Bronchial epithelial cell (primary cell): Measurements from ENCODE around the gene ADGB. TPM values are rescaled to one million over a fixed set of nuclear protein-coding genes. Genes with fewer than 3 reads are reported as not detected.
"Not testable (repeated sequence)": the region's sequence is repeated elsewhere in the genome, so short reads cannot be mapped to it uniquely, and the experiment has no call there.

Experiments used
- DNase-seq: peaks from one replicate; pipeline ENCODE4 v3.0.0-alpha.2; 2010; ENCODE audit warnings: low read depth
- FAIRE-seq: peaks from 2 replicates; lab custom pipeline; 2011; peaks lifted over from hg19 to GRCh38; lab: Jason Lieb, UNC
- H3K27me3 ChIP-seq: 2 replicates; pipeline ENCODE4 v1.5.1; 2011; ENCODE audit warnings: low read length; ENCODE audit not compliant: control insufficient read depth, insufficient read depth
- H3K36me3 ChIP-seq: 2 replicates; pipeline ENCODE4 v1.5.1; 2011; ENCODE audit warnings: low read length; ENCODE audit not compliant: control insufficient read depth, insufficient read depth
- H3K4me3 ChIP-seq: 2 replicates; pipeline ENCODE4 v1.5.1; 2011; ENCODE audit warnings: mild to moderate bottlenecking, low read depth, low read length, control low read depth
- total RNA-seq: library from RNA; depleted of rRNA; stranded (reverse); fragments of >200 nt; gene quantifications from 2 replicates; pipeline ENCODE4 v1.2.1, GENCODE V29; 2014
- TF ChIP-seq, protein P1 (sequence below): IDR thresholded peaks from 2 replicates; pipeline ENCODE4 v1.5.1; 2011; ENCODE audit warnings: mild to moderate bottlenecking, moderate library complexity, low read length, control low read depth, inconsistent platforms; ENCODE audit not compliant: insufficient read depth, severe bottlenecking

Gene ADGB
- total RNA-seq, 1 donor from 2014 or later, result not detected

DNA sequence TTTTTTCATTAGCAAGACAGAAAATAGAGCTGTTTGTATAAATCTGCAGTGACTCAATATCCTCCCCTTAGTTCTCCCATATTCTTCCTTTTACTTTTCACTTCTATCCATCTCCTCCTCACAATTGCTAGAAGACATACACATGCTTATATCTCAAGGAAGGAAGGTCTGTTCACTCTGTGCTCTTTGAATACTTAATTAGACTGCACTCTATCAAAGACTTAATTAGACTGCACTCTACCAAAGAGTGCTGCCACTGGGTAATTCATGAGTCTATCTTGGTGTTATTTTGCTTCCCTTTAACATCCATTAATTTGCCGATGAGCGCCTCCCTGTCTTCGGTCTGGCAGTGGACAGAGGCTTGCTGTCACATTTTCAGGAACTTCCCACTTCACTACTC lies 241.9 kb downstream of the ADGB start:
- H3K36me3 ChIP-seq, result no peaks in the 10 kb centered on the region
- FAIRE-seq (no peak), DNase-seq (no peak)
- no peaks in the 10 kb centered on the region for H3K27me3 ChIP-seq
- TF ChIP-seq, protein P1, sequence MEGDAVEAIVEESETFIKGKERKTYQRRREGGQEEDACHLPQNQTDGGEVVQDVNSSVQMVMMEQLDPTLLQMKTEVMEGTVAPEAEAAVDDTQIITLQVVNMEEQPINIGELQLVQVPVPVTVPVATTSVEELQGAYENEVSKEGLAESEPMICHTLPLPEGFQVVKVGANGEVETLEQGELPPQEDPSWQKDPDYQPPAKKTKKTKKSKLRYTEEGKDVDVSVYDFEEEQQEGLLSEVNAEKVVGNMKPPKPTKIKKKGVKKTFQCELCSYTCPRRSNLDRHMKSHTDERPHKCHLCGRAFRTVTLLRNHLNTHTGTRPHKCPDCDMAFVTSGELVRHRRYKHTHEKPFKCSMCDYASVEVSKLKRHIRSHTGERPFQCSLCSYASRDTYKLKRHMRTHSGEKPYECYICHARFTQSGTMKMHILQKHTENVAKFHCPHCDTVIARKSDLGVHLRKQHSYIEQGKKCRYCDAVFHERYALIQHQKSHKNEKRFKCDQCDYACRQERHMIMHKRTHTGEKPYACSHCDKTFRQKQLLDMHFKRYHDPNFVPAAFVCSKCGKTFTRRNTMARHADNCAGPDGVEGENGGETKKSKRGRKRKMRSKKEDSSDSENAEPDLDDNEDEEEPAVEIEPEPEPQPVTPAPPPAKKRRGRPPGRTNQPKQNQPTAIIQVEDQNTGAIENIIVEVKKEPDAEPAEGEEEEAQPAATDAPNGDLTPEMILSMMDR, result no peak
- H3K4me3 ChIP-seq, result no peak overlapping the region

DNA sequence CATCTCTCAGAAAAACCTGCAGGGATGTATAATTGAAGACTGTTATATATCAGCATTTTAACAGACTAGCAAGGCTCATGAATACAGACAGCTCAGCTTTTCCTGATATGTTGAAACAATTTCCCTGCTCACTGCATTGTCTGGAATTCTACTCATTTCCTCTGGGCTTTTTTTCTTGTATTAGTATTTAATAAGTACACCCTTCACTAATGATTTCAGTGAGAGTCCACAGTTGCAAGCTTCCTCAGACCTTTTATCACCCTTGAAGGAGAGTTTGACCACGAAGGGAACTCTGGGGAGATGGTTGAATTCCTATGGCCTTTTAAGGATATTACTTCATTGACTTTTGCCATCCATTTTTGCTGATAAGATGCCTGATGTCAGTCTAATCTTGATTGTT lies 248.7 kb downstream of the ADGB start:
- TF ChIP-seq, protein P1, result no peak
- Histone ChIP-seq H3K36me3 (no peaks in the 10 kb centered on the region), H3K27me3 (no peaks in the 10 kb centered on the region), H3K4me3 (no peak overlapping the region)
- peak; percentile 24 for DNase-seq
- FAIRE-seq, result no peak

DNA sequence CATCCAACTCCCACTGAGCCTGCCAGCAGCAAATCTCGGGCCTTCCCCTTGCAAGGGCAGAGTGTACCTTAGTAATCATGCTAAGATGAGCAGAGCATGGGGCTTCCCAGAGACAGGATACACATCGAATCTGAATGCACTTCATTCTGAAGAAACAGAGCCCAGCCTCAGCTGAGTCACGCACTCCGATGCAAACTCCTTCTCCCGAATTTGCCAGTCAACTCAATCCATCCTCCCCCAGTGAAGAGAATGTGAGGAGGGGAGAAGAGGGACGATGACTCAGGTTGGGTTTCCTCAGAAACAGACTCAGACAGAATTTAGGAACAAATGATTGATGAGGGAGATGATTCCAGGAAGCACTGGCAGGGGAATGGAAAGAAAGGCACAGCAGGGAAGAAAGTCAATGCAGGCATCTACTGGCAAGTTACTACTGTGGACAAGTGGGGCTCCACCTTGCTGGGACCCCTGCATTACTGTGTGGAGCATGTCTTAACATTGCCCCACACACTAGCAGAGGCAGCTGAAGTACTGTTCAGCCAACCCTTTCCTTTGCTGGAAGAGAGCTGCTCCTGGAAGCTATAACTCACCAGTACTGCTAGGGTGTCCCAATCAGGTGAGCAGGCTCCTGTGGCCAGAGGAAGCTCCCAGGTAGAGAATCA lies 251.6 kb downstream of the ADGB start:
- DNase-seq (peak; percentile 40), FAIRE-seq (no peak)
- Histone ChIP-seq H3K4me3 (no peak overlapping the region), H3K27me3 (no peaks in the 10 kb centered on the region), H3K36me3 (no peaks in the 10 kb centered on the region)
- TF ChIP-seq, protein P1, result no peak

DNA sequence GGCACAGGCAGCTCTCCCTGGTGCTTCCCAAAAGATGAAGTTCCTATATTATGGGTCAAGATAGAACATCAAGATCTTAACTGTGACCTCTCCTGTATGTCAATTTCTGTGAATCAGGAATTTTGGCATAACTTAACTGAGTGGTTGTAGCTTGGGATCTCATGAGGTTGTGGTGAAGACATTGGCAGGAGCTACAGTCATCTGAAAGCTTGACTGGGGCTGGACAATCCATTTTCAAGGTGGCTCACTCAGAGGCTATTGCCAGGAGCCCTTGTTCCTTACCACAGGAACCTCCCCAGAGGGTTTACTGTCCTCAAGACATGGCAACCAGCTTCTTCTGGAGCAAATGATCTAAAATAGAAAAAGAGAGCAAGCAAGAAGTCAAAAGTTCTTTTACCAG lies 252.2 kb downstream of the ADGB start:
- TF ChIP-seq, protein P1, result no peak
- DNase-seq (no peak), FAIRE-seq (no peak)
- Histone ChIP-seq H3K36me3 (no peaks in the 10 kb centered on the region), H3K27me3 (no peaks in the 10 kb centered on the region), H3K4me3 (no peak overlapping the region)

DNA sequence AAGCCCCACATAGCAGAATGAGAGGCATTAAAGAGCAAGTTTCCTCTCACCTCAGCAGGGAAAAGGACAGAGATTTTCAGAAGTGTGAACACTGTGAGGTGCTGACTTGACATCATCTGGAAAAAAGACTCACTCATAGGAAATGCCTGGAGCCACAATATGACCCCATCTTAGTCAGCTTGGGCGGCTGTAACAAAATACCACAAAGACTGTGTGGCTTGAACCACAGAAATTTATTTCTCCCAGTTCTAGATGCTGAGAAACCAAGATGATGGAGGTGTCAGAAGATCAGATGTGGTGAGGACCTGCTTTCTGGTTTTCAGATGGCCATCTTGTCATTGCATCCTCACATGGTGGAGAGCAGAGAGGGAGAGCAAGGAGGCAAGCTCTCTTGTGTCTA lies 253.1 kb downstream of the ADGB start:
- FAIRE-seq, result no peak
- TF ChIP-seq, protein P1, result no peak
- Histone ChIP-seq H3K36me3 (no peaks in the 10 kb centered on the region), H3K4me3 (no peak overlapping the region), H3K27me3 (no peaks in the 10 kb centered on the region)
- DNase-seq, result peak; percentile 82

DNA sequence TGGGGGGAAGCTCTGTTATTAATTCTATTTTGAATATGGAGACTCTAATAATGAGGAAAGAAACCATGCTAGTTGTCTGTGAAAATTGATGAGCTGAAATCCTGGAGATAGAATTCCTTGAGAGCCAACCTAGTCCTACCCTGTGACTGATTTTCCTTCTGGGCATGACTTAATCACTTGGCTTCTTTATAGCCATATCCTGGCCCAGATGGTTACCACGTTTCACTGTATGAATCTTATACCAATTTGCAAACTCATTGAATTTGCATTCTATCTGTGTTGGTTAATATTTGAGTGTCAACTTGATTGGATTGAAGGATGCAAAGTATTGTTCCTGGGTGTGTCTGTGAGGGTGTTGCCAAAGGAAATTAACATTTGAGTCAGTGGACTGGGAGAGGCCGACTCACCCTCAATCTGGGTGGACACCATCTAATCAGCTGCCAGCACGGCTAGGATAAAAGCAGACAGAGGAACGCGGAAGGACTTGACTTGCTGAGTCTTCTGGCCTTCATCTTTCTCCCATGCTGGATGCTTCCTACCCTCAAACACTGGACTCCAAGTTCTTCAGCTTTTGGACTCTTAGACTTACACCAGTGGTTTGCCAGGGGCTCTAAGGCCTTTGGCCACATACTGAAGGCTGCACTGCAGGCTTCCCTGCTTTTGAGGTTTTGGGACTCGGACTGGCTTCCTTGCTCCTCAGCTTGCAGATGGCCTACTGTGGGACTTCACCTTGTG lies 255.9 kb downstream of the ADGB start:
- peak; percentile 12 for DNase-seq
- H3K36me3 ChIP-seq, FAIRE-seq, H3K4me3 ChIP-seq, H3K27me3 ChIP-seq: not testable (repeated sequence)
